SK-N-SH (cell line): ENCODE results near the gene SPOCK3. TPM values are rescaled to one million over a fixed set of nuclear protein-coding genes. Genes with fewer than 3 reads are reported as not detected.

ENCODE experiments used
- CTCF ChIA-PET: fragments of 300-600, 350-600 bp; formaldehyde crosslinking; extraction: SDS; loops from one replicate; lab custom pipeline; 2021; lab: Yijun Ruan, JAX
- POLR2A ChIA-PET: fragments of 350-600 bp; sonication (Branson Sonifier 250); formaldehyde crosslinking; extraction: SDS; loops from one replicate; lab custom pipeline; 2020; ENCODE audit warnings: antibody characterized with exemption, inconsistent platforms; lab: Yijun Ruan, JAX
- DNase-seq: peaks from one replicate; pipeline ENCODE4 v3.0.0; 2012
- H2AFZ ChIP-seq: fragments of 200-600 bp; sonication (generic); 2 replicates; pipeline ENCODE4 v1.8.1; 2016; ENCODE audit warnings: antibody characterized with exemption, mild to moderate bottlenecking, low read depth
- H3F3A ChIP-seq: fragments of 200-600 bp; sonication (generic); replicated peaks from 2 replicates; pipeline ENCODE3; 2016; ENCODE audit warnings: antibody characterized with exemption, mild to moderate bottlenecking; ENCODE audit not compliant: insufficient read depth
- H3K27ac ChIP-seq, 2 experiments: fragments of 200-500 bp in 1 of 2; fragments of 200-600 bp in 1 of 2; sonication (Bioruptor generic) in 1 of 2; sonication (generic), shearing (Covaris generic) in 1 of 2; 2 replicates each; pipeline versions ENCODE4 v1.5.1 to v1.6.1; 2014 to 2016; ENCODE audit warnings: low read depth in 2 of 2, inconsistent platforms in 1 of 2, low read length in 1 of 2, mild to moderate bottlenecking in 1 of 2, mixed read lengths in 1 of 2
- H3K27me3 ChIP-seq: fragments of 200-600 bp; sonication (generic), shearing (Covaris generic); 2 replicates; pipeline ENCODE4 v1.6.1; 2016; ENCODE audit warnings: mixed run types; ENCODE audit not compliant: insufficient read depth
- H3K36me3 ChIP-seq, 2 experiments: fragments of 200-500 bp in 1 of 2; fragments of 200-600 bp in 1 of 2; sonication (Bioruptor generic) in 1 of 2; sonication (generic) in 1 of 2; replicated peaks in 1 of 2; 2 replicates each; pipeline versions ENCODE3 to v1.5.1; 2014 to 2016; ENCODE audit warnings: low read length in 1 of 2, mild to moderate bottlenecking in 1 of 2; ENCODE audit not compliant: insufficient read depth in 2 of 2, control insufficient read depth in 1 of 2
- H3K4me1 ChIP-seq, 2 experiments: fragments of 200-500 bp in 1 of 2; fragments of 200-600 bp in 1 of 2; sonication (Bioruptor generic) in 1 of 2; sonication (generic), shearing (Covaris generic) in 1 of 2; 2 replicates each; pipeline versions ENCODE4 v1.5.1 to v1.6.1; 2014 to 2016; ENCODE audit warnings: low read depth in 1 of 2, low read length in 1 of 2, mixed run types in 1 of 2; ENCODE audit not compliant: insufficient read depth in 2 of 2, control insufficient read depth in 1 of 2
- H3K4me2 ChIP-seq: fragments of 200-600 bp; sonication (generic), shearing (Covaris generic); 2 replicates; pipeline ENCODE4 v1.6.1; 2017; ENCODE audit warnings: mixed run types
- H3K4me3 ChIP-seq, 2 experiments: fragments of 200-500 bp in 1 of 2; fragments of 200-600 bp in 1 of 2; sonication (Bioruptor generic) in 1 of 2; sonication (generic), shearing (Covaris generic) in 1 of 2; 2 replicates each; pipeline versions ENCODE4 v1.5.1 to v1.8.1; 2014 to 2016; ENCODE audit warnings: low read depth in 2 of 2, inconsistent platforms in 1 of 2, low read length in 1 of 2, mild to moderate bottlenecking in 1 of 2, mixed read lengths in 1 of 2, moderate library complexity in 1 of 2
- H3K79me2 ChIP-seq: fragments of 200-600 bp; sonication (generic); 2 replicates; pipeline ENCODE4 v1.8.1; 2017; ENCODE audit warnings: mild to moderate bottlenecking; ENCODE audit not compliant: insufficient read depth
- H3K9ac ChIP-seq: fragments of 200-600 bp; sonication (generic); 2 replicates; pipeline ENCODE4 v1.6.1; 2017; ENCODE audit warnings: mixed run types
- H3K9me2 ChIP-seq: fragments of 200-600 bp; sonication (generic); 2 replicates; pipeline ENCODE4 v1.6.1; 2017; ENCODE audit warnings: mixed run types
- H3K9me3 ChIP-seq: fragments of 200-600 bp; sonication (generic); 2 replicates; pipeline ENCODE4 v1.6.1; 2017; ENCODE audit warnings: mixed run types, mild to moderate bottlenecking, moderate library complexity
- H4K20me1 ChIP-seq: fragments of 200-600 bp; sonication (generic); 2 replicates; pipeline ENCODE4 v1.6.1; 2017; ENCODE audit warnings: mild to moderate bottlenecking, mixed run types; ENCODE audit not compliant: insufficient read depth
- FOSL2 ChIP-seq: IDR thresholded peaks from 2 replicates; pipeline ENCODE4 v1.4.0; 2012; ENCODE audit warnings: low read depth, mild to moderate bottlenecking, moderate library complexity, borderline replicate concordance
- FOXJ3 ChIP-seq: sonication (generic); formaldehyde crosslinking; IDR thresholded peaks from 2 replicates; pipeline ENCODE4 v1.5.1; 2020; ENCODE audit warnings: mild to moderate bottlenecking, missing genetic modification reagents
- RAD21 ChIP-seq: IDR thresholded peaks from 2 replicates; pipeline ENCODE4 v1.6.1; 2012; ENCODE audit warnings: mild to moderate bottlenecking, low read length
- RCOR1 ChIP-seq: fragments of 150-350 bp; IDR thresholded peaks from 2 replicates; pipeline ENCODE4 v1.6.1; 2017; ENCODE audit warnings: antibody characterized with exemption, low read length
- RFX5 ChIP-seq: IDR thresholded peaks from 2 replicates; pipeline ENCODE4 v1.6.1; 2012; ENCODE audit warnings: mild to moderate bottlenecking, improper control_type of control experiment, low read length
- RXRA ChIP-seq: IDR thresholded peaks from 2 replicates; pipeline ENCODE4 v1.4.0; 2012; ENCODE audit warnings: low read depth, mild to moderate bottlenecking, borderline replicate concordance
- SMC3 ChIP-seq: IDR thresholded peaks from 2 replicates; pipeline ENCODE4 v1.6.1; 2012; ENCODE audit warnings: low read depth, low read length, improper control_type of control experiment
- TAF1 ChIP-seq: IDR thresholded peaks from 2 replicates; pipeline ENCODE4 v1.6.1; 2012; ENCODE audit warnings: low read depth, mild to moderate bottlenecking, low read length, moderate library complexity, borderline replicate concordance
- YY1 ChIP-seq: IDR thresholded peaks from 2 replicates; pipeline ENCODE4 v1.4.0; 2012; ENCODE audit warnings: low read depth, mild to moderate bottlenecking
- WGBS: methylation state at CpG from one replicate; pipeline ENCODE4 v1.1.6; 2017; ENCODE audit warnings: low lambda C conversion rate; 5-methylcytosine and 5-hydroxymethylcytosine counted together
- polyA plus RNA-seq, 3 experiments: library from polyadenylated mRNA; depleted of rRNA; stranded (reverse); fragments of >200 nt; gene quantifications; 2 replicates each; pipeline ENCODE4 v1.2.3, GENCODE V29; 2012
- TF ChIP-seq, protein P1 (sequence below): IDR thresholded peaks from 2 replicates; pipeline ENCODE4 v1.6.1; 2012; ENCODE audit warnings: mild to moderate bottlenecking, low read depth, low read length, moderate library complexity
- TF ChIP-seq, protein P2 (sequence below): fragments of 200-600 bp; sonication (generic); IDR thresholded peaks from 2 replicates; pipeline ENCODE4 v1.6.1; 2017; ENCODE audit warnings: antibody characterized with exemption, mild to moderate bottlenecking, moderate library complexity
- TF ChIP-seq, protein P3 (sequence below): IDR thresholded peaks from 2 replicates; pipeline ENCODE4 v1.4.0; 2012; ENCODE audit warnings: low read depth, borderline replicate concordance
- TF ChIP-seq, protein P4 (sequence below): IDR thresholded peaks from 2 replicates; pipeline ENCODE4 v1.4.0; 2012; ENCODE audit warnings: low read depth
- TF ChIP-seq, protein P5 (sequence below): fragments of 150-350 bp; IDR thresholded peaks from 2 replicates; pipeline ENCODE4 v1.6.1; 2017; ENCODE audit warnings: antibody characterized with exemption, low read length, low read depth, borderline replicate concordance
- TF ChIP-seq, protein P6 (sequence below): IDR thresholded peaks from 2 replicates; pipeline ENCODE4 v1.4.0; 2012; ENCODE audit warnings: low read depth, borderline replicate concordance

SPOCK3 gene
- polyA plus RNA-seq, 1 of the 3 experiments (the other 2 are of a cell fraction), result not detected

DNA sequence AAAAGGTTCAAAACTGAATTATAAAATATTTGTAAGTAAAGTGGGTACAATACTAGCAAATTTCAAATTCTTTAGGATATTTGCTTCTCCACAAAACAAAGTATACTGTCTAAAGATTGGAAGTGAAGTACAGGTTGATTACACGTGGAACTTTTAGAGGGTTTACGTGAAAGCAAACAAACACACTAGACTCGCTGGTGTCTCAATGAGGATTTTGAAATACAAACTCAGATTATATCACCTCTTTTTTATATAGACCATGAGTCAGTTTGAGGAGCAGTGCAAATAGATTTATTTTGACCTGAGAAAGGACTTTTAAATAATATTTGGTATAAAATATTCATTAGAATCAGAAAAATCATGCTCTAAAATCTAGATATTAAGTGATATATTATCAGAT, 185.0 kb downstream of the SPOCK3 start:
- Histone ChIP-seq H3K9ac (no peak overlapping the region), H3K9me2 (no peaks in the 10 kb centered on the region), H3K4me3 (no peak overlapping the region), H3K4me1 (no peaks in the 10 kb centered on the region), H3K36me3 (no peaks in the 10 kb centered on the region), H3K4me2 (no peak overlapping the region), H3K27me3 (no peaks in the 10 kb centered on the region), H3K9me3 (no peaks in the 10 kb centered on the region), H3K27ac (no peak overlapping the region), H3F3A (no peaks in the 10 kb centered on the region), H3K79me2 (no peaks in the 10 kb centered on the region), H4K20me1 (no peaks in the 10 kb centered on the region), H2AFZ (no peak overlapping the region)
- POLR2A ChIA-PET, result no interaction called here
- WGBS, result 52% methylated on average over 3 of the region's 3 CpGs
- TF ChIP-seq, protein P1, sequence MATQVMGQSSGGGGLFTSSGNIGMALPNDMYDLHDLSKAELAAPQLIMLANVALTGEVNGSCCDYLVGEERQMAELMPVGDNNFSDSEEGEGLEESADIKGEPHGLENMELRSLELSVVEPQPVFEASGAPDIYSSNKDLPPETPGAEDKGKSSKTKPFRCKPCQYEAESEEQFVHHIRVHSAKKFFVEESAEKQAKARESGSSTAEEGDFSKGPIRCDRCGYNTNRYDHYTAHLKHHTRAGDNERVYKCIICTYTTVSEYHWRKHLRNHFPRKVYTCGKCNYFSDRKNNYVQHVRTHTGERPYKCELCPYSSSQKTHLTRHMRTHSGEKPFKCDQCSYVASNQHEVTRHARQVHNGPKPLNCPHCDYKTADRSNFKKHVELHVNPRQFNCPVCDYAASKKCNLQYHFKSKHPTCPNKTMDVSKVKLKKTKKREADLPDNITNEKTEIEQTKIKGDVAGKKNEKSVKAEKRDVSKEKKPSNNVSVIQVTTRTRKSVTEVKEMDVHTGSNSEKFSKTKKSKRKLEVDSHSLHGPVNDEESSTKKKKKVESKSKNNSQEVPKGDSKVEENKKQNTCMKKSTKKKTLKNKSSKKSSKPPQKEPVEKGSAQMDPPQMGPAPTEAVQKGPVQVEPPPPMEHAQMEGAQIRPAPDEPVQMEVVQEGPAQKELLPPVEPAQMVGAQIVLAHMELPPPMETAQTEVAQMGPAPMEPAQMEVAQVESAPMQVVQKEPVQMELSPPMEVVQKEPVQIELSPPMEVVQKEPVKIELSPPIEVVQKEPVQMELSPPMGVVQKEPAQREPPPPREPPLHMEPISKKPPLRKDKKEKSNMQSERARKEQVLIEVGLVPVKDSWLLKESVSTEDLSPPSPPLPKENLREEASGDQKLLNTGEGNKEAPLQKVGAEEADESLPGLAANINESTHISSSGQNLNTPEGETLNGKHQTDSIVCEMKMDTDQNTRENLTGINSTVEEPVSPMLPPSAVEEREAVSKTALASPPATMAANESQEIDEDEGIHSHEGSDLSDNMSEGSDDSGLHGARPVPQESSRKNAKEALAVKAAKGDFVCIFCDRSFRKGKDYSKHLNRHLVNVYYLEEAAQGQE, result no peak
- TF ChIP-seq, protein P2, sequence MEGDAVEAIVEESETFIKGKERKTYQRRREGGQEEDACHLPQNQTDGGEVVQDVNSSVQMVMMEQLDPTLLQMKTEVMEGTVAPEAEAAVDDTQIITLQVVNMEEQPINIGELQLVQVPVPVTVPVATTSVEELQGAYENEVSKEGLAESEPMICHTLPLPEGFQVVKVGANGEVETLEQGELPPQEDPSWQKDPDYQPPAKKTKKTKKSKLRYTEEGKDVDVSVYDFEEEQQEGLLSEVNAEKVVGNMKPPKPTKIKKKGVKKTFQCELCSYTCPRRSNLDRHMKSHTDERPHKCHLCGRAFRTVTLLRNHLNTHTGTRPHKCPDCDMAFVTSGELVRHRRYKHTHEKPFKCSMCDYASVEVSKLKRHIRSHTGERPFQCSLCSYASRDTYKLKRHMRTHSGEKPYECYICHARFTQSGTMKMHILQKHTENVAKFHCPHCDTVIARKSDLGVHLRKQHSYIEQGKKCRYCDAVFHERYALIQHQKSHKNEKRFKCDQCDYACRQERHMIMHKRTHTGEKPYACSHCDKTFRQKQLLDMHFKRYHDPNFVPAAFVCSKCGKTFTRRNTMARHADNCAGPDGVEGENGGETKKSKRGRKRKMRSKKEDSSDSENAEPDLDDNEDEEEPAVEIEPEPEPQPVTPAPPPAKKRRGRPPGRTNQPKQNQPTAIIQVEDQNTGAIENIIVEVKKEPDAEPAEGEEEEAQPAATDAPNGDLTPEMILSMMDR, result no peak
- TF ChIP-seq RCOR1 (no peak), FOXJ3 (CRISPR knock-in tag) (no peak), RXRA (no peak)
- no peak for DNase-seq
- CTCF ChIA-PET, result interaction anchor here (0.6 kb wide), 1 partner anchor 1019 kb away, joined by 3 read pairs; no protein-coding TSS in a partner anchor

DNA sequence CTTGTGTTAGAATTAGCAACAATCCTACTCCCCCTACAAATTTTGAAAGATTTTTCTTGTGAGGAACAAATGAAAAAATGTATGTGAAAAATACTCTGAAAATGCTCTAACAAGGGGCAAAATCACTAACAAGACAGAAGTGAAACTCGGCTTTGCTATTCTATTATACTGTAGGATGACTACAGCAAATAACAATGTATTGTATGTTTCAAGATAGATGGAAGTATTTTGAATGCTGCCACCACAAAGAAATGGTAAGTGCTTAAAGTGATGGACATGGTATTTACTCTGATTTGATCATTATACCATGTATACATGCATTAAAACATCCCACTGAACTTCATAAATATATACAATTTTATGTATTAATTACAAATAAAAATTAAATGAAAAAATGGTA, 192.8 kb downstream of the SPOCK3 start:
- Histone ChIP-seq H3K36me3 (no peaks in the 10 kb centered on the region), H4K20me1 (no peaks in the 10 kb centered on the region), H3K9me3 (no peaks in the 10 kb centered on the region), H3K4me3 (no peak overlapping the region), H3K9me2 (no peaks in the 10 kb centered on the region), H3K4me1 (no peaks in the 10 kb centered on the region), H3K79me2 (no peaks in the 10 kb centered on the region), H3K27me3 (no peaks in the 10 kb centered on the region), H3K9ac (no peak overlapping the region), H3F3A (no peaks in the 10 kb centered on the region), H3K27ac (no peak overlapping the region), H2AFZ (no peak overlapping the region), H3K4me2 (no peak overlapping the region)
- DNase-seq, result no peak
- WGBS, result 9% methylated on average over 1 of the region's 1 CpG
- POLR2A ChIA-PET, result no interaction called here
- CTCF ChIA-PET, result no interaction called here
- TF ChIP-seq RAD21 (no peak), SMC3 (no peak), YY1 (no peak), TAF1 (no peak), FOSL2 (no peak), RFX5 (no peak)
- TF ChIP-seq, protein P3, sequence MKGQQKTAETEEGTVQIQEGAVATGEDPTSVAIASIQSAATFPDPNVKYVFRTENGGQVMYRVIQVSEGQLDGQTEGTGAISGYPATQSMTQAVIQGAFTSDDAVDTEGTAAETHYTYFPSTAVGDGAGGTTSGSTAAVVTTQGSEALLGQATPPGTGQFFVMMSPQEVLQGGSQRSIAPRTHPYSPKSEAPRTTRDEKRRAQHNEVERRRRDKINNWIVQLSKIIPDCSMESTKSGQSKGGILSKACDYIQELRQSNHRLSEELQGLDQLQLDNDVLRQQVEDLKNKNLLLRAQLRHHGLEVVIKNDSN, result no peak
- TF ChIP-seq, protein P4, sequence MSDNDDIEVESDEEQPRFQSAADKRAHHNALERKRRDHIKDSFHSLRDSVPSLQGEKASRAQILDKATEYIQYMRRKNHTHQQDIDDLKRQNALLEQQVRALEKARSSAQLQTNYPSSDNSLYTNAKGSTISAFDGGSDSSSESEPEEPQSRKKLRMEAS, result no peak
- TF ChIP-seq, protein P5, sequence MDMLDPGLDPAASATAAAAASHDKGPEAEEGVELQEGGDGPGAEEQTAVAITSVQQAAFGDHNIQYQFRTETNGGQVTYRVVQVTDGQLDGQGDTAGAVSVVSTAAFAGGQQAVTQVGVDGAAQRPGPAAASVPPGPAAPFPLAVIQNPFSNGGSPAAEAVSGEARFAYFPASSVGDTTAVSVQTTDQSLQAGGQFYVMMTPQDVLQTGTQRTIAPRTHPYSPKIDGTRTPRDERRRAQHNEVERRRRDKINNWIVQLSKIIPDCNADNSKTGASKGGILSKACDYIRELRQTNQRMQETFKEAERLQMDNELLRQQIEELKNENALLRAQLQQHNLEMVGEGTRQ, result no peak
- TF ChIP-seq, protein P6, sequence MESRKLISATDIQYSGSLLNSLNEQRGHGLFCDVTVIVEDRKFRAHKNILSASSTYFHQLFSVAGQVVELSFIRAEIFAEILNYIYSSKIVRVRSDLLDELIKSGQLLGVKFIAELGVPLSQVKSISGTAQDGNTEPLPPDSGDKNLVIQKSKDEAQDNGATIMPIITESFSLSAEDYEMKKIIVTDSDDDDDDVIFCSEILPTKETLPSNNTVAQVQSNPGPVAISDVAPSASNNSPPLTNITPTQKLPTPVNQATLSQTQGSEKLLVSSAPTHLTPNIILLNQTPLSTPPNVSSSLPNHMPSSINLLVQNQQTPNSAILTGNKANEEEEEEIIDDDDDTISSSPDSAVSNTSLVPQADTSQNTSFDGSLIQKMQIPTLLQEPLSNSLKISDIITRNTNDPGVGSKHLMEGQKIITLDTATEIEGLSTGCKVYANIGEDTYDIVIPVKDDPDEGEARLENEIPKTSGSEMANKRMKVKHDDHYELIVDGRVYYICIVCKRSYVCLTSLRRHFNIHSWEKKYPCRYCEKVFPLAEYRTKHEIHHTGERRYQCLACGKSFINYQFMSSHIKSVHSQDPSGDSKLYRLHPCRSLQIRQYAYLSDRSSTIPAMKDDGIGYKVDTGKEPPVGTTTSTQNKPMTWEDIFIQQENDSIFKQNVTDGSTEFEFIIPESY, result no peak
